ELR (cell line): ENCODE measurements around the gene ARL2BP.
A peak's percentile ranks its signal among the peaks of the same experiment; 100 is the strongest.
"Not testable (repeated sequence)": the region's sequence is repeated elsewhere in the genome, so short reads cannot be mapped to it uniquely, and the experiment has no call there.

Source experiments
- DNase-seq: peaks from one replicate; pipeline ENCODE4 v3.0.0-alpha.2; 2015; ENCODE audit warnings: low read depth

ARL2BP gene

DNA sequence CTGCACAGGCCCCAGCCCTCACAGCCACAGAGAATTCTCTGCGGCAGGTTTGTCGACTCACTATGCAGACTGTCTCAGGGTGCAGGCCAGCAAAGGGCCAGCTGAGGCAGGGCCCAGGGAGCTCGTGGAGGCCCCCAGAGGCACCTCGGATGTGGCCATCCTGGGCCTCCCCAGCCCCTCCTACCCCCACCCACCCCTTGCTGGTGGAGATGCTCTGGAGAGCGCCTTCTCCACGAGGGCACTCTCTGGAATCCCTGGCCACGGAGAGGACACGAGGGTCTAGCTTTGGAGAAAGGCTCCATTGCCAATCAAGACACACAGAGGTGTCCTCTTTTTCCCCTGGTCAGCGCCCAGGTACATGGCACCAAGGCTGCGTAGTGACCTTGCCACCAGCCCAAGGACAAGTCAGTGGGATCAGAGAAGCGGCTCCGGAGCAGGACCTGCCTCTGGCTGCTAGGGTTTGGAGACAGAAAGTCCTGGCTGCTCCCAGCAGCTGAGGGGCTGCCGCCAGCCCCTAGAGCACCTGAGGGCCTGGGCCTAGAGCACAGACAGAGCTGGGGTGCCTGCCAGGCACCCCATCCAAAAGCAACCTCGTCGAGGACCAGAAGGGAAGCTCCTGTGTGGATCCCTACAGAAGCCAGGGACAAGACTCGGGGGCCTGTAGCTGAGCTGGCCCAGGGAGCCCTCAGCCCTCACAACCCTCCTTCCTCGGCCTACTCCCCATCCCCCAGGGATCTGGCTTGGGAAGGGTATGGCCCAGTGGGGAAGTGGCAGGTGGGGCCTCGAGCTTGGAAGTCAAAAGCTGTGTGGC, 18.7 kb downstream of the ARL2BP start:
- no peak for DNase-seq

DNA sequence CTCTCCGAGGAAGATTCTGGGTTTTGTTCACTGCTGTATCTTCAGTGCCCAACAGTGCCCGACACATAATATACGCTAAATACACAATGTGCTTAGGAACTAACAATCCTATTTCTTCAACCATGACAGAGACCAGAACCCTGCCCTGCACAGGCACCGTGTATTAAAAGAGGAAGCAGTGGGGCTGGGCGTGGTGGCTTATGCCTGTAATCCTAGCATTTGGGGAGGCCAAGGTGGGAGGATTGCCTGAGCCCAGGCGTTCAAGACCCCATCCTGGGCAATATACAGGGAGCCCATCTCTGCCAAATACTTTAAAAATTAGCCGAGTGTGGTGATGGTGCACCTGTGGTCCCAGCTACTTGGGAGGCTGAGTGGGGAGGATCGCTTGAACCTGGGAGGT, 19.3 kb downstream of the ARL2BP start:
- DNase-seq: no peak

DNA sequence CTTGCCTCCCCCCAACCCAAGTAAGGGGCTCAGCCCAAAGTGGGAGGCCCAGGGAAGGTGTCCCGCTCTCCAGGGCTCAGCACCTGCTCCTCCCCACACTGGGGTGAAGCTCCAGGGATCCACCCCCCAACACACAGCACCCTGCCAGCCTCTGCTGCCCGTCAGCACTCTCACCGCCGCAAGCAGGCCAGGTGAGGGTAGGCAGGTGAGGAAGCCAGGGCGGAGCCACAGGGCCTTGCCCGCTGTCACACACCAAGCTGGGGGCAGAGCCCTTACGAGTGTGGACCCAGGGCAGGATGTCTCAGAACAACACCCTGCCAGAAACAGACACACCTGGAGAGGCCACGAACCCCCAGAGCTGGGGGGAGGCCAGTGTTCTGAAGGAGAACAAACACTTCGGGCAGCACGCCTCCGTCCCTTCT, 19.9 kb downstream of the ARL2BP start:
- no peak for DNase-seq

DNA sequence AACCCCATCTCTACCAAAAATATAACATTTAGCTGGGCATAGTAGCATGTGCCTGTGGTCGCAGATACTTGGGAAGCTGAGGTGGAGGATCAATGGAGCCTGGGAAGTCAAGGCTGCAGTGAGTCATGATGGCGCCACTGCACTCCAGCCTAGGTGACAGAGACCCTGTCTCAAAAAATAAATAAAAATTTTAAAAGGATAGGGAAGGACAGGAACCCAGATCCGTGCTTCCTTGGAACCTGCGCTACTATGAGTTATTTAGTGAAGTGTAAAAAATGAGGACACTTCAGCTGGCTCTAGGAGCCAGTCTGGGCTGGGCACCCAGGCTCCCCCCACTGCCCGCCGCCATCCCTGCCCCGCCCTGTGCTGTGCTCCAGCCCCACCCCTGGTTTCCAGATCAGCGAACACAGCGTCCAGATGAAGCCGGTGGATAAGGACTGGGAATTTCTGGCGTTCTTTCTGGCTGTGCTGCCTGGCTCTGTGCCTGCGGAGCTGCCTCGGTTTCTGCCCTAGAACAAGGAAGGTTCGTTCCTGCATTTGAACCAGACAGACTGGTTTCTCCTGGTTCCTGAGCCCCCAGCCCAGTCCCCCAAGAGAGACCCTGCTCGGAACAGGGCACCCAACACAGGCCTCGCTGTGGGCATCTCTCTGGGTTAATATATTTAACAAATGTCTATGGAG, 20.9 kb downstream of the ARL2BP start:
- DNase-seq: no peak

DNA sequence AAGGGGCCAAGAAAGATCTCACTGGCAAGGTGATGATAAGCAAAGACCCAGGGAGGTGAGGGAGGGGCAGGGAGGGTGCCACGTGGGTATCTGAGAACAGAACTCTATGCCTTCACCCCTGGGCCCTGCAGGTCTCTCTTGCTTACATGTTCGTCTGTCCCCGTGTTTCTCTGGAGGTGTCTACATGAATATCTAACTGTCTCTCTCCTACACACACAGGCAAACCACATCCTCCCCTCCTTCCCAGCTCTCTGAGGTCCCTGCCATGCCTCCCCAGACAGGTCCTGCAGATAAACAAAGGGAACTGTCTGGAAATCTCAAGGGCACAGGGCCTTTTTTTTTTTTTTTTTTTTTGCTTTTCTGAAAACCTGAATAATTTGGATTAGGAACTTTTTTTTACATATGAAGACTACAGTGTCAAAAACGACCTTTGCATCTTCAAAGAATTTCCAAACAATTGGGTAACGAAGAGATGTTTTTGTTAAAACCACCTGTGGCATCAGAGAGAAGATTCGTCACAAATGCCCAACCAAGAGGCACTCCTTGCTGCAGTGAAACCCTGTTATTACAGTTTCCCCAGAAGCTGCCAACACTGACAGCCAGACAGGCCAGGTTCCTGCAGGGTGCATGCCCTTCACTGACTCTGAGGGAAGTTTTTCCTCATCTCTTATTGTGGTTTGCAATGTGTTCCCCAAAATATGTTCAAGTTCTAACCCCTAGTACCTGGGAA, 21.6 kb downstream of the ARL2BP start:
- no peak for DNase-seq

DNA sequence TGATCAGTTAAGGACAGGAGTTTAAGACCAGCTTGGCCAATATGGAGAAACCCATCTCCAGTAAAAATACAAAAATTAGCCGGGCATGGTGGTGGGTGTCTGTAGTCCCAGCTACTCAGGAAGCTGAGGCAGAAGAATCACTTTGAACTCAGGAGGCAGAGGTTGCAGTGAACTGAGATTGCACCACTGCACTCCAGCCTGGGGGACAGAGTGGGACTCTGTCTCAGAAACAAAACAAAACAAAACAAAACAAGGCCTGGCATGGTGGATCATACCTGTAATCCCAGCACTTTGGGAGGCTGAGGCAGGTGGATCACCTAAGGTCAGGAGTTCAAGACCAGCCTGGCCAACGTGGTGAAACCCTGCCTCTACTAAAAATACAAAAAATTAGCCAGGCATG, 22.3 kb downstream of the ARL2BP start:
- not testable (repeated sequence) for DNase-seq

DNA sequence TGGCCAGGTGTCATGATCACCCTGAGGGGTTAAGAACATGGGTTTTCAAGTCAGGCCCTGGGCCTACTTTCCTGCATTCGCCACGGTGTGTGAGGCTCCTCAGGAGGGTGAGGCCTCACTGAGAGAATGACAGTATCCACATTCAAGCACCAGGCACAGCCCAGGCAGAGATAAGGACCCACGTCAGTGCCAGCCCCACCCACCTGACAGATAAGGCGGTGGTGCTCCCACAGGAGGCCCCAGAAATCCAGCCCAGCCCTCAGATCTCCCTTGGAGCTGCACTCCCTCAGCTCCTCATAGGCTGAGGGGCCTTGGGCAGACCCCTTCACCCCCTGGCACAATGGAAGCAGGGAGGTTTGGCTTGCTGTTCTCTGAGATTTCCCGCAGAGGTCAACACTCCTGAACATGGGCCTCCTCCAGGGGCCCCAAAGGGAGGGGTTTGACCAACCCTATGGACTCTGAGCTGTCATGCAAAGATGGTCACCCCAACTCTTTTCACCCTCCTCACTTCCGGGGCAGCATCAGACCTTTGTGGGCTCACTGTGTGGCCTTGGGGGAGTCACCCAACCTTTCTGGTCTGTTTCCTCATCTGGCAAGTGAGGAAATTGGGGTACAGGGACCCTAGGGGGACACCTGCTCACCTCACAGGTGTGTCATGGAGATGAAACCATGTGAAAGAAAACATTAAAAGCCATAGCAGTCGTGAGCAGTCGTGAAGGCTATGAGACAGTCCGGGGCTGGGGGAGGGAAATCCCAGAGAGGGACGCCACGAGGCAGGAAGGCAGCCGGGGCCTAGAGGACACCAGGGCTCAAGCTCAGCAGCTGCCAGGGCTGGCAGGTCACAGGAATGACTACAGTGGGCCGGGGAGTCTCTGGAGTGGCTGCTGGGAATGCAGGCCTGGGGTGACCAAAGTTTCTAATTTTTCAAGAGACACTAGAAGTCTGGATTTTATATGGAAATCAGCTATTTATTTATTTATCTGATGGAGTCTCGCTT, 24.0 kb downstream of the ARL2BP start:
- no peak for DNase-seq

DNA sequence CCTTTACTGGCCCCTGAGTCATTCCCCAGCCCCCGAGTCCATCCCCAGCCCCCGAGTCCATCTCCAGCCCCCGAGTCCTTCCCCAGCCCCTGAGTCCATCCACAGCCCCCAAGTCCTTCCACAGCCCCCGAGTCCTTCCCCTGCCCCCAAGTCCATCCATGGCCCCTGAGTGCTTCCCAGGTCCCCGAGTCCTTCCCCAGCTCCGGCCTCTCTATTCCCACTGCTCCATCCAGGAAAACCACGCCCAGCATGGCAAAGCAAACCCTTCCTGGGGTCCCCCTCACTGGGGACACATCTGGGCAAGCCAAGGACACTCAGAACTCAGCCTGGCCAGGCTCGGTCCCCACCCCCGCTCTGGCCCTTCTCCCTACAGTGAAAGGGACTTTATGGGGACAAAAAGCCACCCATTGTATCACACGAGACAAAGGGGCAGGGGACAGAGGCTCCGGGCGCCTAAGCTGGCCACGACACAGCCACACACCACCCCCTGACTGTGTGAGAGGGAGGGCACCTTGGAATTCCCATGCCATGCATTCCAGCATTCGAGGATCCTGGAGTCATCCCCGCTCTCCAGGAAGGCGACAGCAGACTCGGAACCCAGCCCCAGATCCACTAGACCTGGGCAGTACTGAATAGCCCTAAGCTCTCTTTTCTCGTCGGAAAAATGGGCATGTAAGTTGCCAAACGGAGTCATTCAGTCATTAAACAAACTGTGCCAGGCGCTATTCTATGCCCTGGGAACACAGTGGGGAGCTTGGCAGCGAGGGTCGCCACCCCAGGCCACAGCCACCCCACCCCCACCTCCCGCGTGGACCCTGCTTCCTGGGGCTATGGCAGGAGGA, 25.4 kb downstream of the ARL2BP start:
- DNase-seq: no peak

DNA sequence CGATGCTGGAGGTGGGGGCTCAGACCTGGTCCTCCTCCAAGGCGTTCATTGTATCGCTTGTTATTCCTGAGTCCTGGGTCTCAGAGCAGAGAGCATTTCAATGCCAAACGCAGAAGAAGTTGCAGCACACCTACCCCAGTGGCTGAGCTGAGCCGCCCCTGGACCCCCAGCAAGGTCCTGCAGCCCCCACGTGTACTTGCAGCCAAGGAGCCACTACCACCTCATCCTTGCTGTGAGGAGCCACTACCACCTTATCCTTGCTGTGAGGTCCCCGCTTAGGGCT, 25.9 kb downstream of the ARL2BP start:
- DNase-seq: no peak

DNA sequence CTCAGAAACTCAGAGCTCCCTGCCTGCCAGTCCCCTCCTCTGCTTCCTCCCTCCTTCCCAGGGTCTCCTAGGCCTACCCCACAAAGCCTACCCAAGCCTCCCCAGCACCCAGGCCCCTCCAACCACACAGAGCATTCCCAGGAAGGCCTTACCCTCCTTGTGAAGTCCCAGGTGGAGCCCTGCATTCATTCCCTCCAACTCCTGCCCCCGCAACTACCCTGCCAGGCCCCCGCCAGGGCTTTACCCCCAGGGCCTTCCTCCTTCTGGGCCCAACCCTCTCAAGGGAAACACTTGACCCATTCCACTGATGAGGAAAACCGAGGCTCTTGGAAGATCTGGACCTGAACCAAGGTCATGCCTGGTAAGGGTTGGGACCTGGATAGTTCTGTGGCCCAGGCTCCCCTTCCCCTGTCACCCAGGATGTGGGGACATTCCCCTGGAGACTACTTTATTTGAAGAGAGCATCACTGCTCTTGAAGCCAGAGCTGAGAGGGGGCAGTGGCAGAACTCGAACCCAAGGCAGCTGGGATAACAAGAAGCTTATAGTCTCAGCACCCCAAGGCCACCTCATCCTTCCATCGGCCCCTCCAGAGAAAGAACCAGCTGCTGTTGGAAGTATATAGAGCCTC, 26.9 kb downstream of the ARL2BP start:
- no peak for DNase-seq

DNA sequence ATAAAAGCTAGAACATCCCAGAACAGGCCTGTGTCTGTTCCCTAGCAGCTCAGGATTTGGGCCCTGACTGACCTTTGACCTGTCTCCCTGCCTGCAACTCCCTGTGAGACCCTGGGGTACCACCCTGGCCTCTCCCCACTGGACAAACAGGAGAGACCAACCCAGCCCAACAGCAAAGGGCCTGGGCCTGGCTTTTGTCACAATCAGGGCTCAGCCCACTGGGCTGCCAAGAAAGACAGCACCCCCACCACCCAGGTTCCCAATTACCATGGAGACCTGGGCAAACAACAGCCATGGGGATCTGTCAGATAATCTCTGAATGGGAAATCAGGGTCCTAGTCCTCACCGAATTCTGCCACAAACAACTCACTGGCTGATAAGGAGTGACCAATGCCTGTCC, 28.3 kb downstream of the ARL2BP start:
- DNase-seq: no peak

DNA sequence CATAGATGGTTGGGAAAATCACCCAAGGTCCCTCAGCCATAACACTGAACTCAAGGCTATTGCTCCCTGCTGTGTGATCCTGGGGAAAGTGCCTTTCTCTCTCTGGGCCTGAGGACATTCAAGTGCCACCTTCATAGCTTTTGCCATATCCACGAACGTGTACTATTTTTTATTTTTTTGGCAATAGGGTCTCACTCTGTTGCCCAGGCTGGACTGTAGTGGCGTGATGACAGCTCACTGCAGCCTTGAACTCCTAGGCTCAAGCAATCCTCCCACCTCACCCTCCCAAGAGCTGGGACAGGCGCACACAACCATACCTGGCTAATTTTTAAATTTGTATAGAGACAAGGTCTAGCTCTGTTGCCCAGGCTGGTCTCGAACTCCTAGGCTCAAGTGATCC, 28.8 kb downstream of the ARL2BP start:
- no peak for DNase-seq

DNA sequence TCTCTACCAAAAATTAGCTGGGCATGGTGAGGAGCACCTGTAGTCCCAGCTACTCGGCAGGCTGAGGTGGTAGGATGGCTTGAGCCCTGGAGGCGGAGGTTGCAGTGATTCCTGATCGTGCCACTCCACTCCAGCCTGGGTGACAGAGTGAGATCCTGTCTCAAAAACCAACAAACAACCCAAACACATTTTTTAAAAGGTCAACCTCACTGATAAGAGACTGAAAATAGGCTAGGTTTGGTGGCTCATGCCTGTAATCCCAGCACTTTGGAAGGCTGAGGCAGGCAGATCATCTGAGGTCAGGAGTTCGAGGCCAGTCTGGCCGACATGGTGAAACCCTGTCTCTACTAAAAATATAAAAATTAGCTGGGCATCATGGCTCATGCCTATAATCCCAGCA, 30.9 kb downstream of the ARL2BP start:
- not testable (repeated sequence) for DNase-seq

DNA sequence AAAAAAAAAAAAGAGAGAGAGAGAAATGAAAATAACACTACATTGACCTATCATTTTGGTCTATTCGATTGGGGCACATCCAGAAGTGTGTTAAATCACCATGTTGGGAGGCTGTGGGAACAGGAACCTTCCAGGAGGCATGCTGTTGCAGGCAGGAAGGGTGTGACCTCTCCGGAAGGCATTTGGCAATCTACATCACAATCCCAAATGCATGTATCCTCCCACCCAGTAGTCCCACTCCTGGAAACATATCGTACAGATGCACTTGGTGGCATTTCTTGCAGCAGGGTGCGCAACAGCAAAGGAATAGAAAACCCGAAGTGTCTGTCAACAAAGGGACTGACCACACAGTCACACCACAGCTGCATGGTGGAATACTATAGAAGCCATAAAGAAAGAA, 31.5 kb downstream of the ARL2BP start:
- peak; percentile 39 for DNase-seq

DNA sequence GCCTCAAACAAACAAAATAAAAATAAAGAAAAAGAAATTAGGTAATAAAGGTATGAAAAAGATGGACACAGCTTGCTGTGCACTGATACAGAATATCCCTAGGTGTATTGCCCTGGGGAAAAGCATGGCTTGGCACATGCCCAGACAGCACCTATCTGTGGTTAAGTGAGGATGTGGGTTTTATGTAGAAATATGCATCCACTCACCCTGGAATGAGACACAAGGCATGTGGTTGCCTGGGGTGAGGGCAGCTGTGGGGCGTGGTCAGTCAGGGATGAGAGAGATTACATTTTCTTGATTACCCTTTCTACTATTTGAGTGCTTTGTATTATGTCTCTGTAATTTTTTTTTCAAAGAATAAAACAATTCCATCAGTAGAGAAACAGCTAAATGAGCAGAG, 32.5 kb downstream of the ARL2BP start:
- DNase-seq: peak; percentile 96

DNA sequence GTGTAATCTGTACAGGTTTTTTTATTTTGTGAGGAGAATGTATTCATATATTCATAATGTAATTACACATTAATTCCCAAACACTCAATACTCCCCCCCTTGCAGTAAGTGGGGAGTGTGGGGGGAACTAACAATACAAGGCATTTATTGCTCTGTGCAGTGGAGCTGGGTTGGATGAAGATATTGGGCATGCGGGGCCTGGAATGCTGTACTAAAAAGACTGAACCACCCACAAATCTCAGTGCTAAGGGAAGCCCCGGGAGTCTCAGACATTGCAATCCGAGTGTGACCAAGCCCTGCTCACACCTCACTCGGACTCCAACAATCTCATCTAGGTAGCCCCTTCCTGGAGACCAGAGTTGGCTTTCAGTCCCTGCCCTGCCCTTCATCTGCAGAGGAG, 33.4 kb downstream of the ARL2BP start:
- DNase-seq: no peak

DNA sequence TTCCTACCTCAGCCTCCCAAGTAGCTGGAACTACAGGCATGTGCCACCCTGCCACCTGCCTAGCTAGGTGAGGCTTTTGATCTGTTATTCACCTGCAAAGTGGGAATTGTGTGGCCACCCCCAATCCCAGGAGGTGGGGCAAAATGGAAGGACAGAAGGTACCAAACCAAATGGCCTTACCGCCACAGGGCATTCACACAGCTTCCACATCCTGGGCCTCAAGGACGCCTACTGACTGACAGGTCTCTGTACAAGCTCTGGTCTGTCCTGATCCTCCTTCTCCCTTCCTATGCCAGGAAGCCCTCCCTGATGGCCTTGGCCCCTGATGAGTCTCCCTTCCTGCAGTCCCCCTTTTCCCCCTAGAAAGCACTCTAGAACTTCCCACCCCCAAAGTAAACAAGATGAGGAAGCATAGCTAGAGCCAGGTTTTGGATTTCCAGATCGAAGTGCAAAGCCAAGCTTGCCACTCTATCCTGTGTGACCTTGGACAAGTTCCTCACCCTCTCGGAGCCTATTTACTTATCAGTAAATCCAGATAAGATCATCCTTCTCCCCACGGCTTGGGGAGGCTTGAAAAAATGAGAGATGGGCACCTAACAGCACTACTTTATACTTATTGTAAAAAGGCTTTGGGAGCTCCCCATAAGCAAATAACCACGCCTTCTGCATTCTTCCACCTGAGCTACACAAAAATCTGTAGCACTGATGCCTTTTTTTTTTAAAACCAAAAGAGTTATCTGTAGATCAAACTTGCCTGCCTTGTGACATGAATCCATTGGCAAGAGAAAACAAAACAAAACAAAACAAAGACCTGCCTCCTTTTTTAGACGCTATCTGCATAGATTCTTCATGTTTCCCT, 35.0 kb downstream of the ARL2BP start:
- DNase-seq: no peak

DNA sequence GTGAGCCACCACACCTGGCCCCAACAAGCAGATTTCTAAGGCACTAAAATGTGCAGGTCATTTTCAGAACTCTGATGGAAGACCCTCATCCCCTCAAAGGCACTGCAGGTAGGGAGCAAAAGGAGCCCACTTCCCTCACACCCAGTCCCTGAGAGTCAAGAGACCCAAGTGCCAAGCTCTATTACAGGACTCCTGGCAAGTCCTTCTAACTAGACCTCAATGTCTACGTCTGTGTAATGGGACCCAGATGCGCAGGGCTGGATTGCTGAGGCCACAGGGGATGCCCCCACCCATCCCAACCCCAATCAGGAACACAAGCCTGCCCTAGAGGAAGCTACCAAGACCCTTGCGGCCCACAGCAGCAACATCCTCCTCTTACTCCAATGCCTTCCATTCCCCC, 36.7 kb downstream of the ARL2BP start:
- no peak for DNase-seq

DNA sequence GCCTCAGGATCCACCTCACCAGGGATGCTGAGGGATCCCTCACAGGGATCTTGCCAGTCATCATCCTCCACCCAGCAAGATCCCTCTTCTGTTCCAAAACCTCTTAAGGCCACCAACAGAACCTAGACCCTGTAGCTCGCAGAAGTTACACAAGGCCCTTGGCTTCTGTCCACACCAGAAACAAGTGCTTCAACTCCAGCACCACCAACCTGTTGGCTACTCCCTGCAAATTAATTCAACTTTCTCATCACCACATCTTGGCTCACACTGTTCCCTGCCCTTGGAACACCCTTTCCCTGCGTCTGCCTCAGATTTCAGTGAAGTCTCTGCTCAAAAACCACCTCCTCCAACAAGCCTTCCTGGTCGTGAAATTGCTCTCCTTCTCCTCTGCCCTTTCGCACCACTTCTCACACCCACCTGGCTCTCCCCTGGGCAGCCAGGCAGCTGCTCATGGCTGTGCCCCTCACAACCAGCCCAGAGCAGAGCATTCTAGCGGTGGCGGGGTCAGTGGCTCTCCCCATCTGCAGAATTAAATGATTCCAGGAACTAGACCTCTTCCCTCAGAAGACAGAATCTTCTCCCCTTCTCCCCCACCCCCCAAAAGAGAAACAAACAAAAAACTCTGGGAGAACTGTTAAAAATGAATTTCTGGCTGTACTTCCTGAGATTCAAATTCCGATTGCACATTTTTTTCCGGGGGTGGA, 37.6 kb downstream of the ARL2BP start:
- no peak for DNase-seq
